Endometrium (tissue), 2 donors: ENCODE data around the gene ACSL3.
"Not testable (repeated sequence)": the region's sequence is repeated elsewhere in the genome, so short reads cannot be mapped to it uniquely, and the experiment has no call there.

ENCODE experiments used
- FAIRE-seq: peaks from 2 replicates; lab custom pipeline; 2012; peaks lifted over from hg19 to GRCh38; lab: Jason Lieb, UNC
- donor health status: control.
- donor health status: control.

ACSL3 gene

GRCh38 chr2:222851956-222852617, 8.7 kb upstream of the ACSL3 start:
- no peak for FAIRE-seq

- no peak for FAIRE-seq
Observed at GRCh38 chr2:222854773-222855700, 5.8 kb upstream of the ACSL3 start.

GRCh38 chr2:222859786-222860612, 837 bp upstream of the ACSL3 start:
- FAIRE-seq = no peak

GRCh38 chr2:222861411-222862105, 722 bp downstream of the ACSL3 start:
- no peak for FAIRE-seq

GRCh38 chr2:222862106-222862908, 1.5 kb downstream of the ACSL3 start:
- FAIRE-seq = no peak

- FAIRE-seq = no peak
Observed at GRCh38 chr2:222862909-222863544, 2.2 kb downstream of the ACSL3 start.

GRCh38 chr2:222864296-222864695, 3.5 kb downstream of the ACSL3 start:
- no peak for FAIRE-seq

GRCh38 chr2:222865301-222865700, 4.5 kb downstream of the ACSL3 start:
- FAIRE-seq = no peak

GRCh38 chr2:222866358-222866960, 5.6 kb downstream of the ACSL3 start:
- no peak for FAIRE-seq

- FAIRE-seq = not testable (repeated sequence)
Observed at GRCh38 chr2:222868560-222869251, 7.9 kb downstream of the ACSL3 start.

GRCh38 chr2:222869252-222869560, 8.4 kb downstream of the ACSL3 start:
- FAIRE-seq = no peak

- FAIRE-seq = no peak
Observed at GRCh38 chr2:222871291-222871690, 10.5 kb downstream of the ACSL3 start.

GRCh38 chr2:222872551-222872950, 11.7 kb downstream of the ACSL3 start:
- no peak for FAIRE-seq

- no peak for FAIRE-seq
Observed at GRCh38 chr2:222875482-222875881, 14.6 kb downstream of the ACSL3 start.

- FAIRE-seq = no peak
Observed at GRCh38 chr2:222876947-222877346, 16.1 kb downstream of the ACSL3 start.

- no peak for FAIRE-seq
Observed at GRCh38 chr2:222877556-222878300, 16.9 kb downstream of the ACSL3 start.

GRCh38 chr2:222878301-222878876, 17.6 kb downstream of the ACSL3 start:
- FAIRE-seq = no peak

GRCh38 chr2:222878877-222879603, 18.2 kb downstream of the ACSL3 start:
- no peak for FAIRE-seq
